Measurements from ENCODE around the gene SOCS1.

SOCS1 gene

DNA sequence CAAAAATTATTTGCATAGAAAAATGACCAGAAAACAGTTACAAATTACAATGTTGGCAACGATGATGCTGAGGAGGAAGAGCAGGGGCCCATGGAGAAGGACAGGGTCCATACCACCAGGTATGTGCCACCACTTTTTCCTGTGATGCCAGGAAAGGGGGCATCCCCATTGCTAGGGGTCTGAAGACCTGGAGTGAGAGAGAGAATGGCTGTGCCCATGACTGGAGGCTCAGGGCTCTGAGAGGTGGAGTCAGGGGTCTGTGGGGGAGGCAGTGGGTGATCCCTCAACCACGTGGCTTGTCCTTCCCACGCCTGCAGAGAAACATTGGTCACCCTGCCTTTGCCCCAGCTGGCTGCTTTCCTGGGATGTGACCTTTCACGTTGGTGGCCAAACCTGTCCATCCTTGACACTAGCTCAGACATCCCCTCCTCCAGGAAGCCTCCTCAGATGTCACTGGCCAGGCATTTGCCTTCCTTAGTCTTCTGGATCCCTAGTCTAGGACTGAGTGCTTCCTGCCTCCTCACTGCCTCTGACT is 51.4 kb downstream of the SOCS1 start:
- no peak for DNase-seq (ENCODE audit: low read depth)

All from activated T-cell treated with anti-CD3 and anti-CD28 coated beads for 1 hour (primary cell).